COLO829 (cell line): Measurements from ENCODE around the gene INTS2.
"Not testable (repeated sequence)": the region's sequence is repeated elsewhere in the genome, so short reads cannot be mapped to it uniquely, and the experiment has no call there.

ENCODE experiments used
- DNase-seq: peaks from one replicate; pipeline ENCODE4 v3.0.0; 2012; ENCODE audit warnings: low spot score

The INTS2 gene

DNA sequence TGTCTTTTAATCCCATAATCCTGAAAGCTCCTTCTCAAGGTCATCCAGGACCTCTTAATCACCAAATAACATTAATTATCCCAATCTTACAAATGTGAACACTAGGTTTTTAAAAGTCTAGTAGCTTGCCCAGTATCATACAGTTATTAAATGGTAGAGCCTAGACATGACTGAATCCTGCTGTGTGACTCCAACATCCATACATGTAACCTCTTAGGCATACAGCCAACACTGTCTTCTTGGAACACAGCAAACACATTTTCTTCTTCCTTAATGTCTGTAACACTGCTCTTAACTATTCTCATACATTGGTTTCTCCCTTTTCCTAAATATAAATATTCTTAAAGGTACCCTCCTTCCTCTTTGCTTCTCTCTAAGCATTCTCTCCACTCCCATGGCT lies 78.1 kb downstream of the INTS2 start:
- no peak for DNase-seq

DNA sequence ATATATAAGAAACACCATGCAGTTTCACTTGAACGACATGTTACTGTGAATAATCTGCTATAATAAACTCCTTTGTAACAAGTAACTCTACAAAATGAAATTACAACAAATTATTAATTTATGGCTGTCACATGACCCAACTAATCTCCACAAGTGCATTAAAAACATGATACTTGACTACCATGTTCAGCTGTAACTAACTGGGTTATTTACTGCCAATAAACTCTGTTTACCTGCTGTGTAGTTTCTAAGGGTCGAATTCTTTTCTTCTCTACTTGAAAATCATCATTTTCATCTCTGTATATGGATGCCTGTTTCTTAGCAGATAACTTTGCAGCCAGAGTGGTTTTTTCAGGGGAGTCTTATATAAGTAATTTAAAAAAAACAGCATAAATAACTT lies 78.9 kb downstream of the INTS2 start:
- DNase-seq: no peak

DNA sequence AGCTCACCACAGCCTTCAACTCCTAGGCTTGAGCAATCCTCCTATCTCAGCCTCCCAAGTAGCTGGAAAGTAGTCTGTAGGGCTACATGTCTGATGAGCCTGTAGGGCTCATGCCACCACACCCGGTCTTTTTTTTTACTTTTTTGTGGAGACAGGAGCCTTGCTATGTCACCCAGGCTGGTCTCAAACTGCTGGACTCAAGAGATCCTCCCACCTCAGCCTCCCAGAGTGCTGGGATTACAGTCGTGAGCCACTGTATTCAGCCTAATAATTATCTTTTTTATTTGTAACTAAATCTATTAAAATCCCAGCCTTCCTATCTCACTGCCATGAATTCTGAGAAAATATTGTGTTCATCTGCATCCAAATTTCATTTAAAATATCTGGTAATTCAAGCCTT lies 79.5 kb downstream of the INTS2 start:
- DNase-seq: no peak

DNA sequence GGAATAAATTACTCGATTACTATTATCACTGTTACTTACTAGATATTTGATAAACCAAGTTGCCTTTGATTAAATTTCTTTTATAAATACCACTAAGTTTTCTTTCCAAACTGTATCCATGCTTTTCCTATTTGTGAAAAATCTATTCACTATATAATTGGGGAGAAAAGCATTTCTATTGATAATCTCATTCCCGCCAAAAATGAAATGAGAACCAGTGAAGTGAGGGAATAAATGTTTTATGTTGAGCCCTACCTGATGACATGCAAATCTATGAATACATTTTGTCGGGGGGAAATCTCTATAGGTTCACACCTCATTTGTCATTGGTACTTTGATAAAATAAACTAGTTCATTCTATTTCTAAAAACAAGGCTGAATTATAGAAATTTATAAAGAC lies 80.1 kb downstream of the INTS2 start:
- DNase-seq: no peak

DNA sequence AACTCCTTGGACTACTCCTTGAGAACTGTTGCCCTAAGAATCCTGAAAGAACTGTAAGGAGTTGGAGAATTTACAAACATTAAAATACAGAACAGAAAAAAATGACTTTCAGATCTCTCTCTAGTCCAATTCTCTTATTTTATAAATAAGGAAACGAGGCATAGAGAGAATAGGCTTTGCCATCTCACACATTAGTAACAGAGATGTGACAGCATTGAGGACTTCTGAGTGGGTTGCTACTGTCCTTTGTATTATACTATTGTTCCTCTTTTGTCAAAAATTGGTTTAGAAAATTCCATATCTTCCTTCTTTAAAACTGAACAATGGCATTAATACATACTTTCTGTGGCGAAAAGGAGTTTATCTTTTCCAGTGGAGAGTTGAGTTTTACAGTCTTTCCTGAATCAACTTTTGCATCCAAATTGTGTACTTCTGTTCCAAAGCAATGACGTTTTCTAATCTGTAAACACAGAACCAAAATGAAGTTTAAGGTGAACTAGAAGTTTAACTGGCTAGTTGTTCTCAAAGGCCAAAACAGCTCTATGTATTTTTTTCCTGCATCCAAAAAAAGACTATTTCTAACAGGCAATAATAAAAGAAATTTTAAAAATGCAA lies 80.9 kb downstream of the INTS2 start:
- DNase-seq: no peak

DNA sequence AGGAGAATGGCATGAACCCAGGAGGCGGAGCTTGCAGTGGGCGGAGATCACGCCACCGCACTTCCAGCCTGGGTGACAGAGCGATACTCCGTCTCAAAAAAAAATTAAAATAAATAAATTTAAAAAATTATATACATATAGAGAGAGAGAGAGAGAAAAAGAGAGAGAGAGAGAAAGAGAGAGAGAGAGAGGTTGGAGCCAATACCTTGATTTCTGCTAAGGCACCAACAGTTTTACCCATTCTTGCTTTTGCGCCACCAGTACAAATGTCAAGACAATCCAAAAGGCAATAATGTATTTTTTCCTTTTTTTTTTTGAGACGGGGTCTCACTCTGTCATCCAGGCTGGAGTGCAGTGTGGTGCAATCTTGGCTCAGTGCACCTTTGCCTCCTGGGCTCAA lies 81.7 kb downstream of the INTS2 start:
- DNase-seq: no peak

DNA sequence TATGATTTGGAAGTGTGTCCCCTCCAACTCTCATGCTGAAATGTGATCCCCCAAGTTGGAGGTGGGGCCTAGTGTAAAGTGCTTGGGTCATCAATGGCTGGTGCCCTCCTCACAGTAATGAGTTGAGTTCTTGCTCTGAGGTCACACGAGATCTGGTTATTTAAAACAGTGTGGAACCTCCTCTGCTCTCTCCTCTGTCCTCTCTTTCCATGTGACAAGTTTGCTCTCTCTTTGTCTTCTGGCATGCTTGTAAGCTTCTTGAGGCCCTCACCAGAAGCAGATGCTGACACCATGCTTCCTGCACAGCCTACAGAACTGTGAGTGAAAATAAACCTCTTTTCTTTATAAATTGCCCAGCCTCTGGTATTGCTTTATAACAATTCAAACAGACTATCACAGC lies 84.3 kb downstream of the INTS2 start:
- DNase-seq: no peak

DNA sequence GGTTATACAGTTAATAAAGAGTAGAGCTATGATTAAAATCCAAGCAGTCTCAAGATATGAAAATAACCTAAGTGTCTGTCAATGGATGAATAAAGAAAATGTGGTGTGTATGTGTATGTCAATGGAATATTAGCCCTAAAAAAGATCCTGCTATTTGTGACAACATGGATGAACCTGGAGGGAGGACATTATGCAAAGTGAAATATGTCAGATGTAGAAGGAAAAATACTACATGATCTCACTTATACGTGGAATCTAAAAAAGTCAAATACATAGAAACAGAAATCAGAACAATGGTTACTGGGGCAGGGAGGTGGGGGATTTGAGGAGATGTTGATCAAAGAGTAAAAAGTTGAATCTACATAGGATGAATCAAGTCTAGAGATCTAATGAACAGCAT lies 84.9 kb downstream of the INTS2 start:
- no peak for DNase-seq

DNA sequence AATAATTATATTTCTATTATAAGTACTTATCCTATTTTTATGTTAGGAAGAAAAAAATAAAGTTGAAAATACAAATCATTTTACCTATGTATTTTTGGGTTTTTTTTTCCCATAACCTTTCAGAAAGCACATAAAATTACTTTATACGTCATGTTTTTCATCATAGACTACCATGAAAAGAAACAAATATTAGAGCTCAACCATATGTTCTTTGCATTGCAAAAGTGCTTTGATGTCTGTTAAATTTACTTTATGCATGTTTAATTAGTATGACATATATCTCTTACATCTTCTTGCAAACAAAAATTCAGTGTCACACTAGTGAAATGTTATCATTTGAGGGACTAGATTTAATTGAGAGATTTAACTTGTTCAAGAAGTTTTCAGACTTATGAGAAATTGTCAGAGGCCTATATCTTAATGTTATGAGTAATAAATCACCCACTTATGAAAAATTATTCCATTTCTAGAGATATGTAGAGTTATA lies 88.4 kb downstream of the INTS2 start:
- DNase-seq: no peak

DNA sequence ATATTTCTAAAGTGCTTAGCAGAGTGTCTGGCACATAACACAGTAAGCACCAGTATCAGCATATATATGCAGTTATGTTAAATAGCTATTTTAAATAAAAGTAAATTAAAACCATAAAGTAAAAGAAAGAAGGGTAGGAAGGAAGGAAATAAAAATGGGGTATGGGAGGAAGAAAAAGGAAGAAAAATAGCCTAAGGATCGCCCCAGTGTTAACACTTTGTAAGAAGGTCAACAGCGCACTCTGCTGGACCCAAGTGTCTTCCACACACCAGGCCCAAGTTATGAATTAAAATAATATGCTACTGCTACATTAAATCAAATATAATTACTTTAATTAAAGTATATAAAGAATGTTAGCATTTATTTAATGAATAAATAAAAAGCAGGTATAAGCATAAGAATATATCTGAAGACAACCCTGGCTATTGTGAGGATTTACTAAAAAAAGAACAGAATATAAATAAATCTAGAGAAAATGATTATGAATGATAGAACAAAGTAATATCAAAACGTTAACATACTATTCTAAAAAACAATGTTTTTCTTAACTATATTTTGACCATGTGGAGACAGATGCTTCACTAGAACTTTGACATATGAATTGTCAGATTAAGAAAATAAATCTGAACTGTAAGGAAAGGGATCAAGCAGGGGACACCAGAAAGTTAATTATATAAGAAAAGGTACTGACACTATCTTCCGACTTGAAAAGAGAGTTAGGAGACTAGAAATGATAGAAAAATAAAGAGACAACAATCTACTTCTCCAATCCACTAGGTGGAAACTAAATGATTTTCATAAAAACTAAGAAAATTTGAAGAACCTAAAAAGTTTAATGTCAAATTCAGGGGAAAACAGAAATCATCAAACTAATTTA lies 90.4 kb downstream of the INTS2 start:
- peak; percentile 37 for DNase-seq

DNA sequence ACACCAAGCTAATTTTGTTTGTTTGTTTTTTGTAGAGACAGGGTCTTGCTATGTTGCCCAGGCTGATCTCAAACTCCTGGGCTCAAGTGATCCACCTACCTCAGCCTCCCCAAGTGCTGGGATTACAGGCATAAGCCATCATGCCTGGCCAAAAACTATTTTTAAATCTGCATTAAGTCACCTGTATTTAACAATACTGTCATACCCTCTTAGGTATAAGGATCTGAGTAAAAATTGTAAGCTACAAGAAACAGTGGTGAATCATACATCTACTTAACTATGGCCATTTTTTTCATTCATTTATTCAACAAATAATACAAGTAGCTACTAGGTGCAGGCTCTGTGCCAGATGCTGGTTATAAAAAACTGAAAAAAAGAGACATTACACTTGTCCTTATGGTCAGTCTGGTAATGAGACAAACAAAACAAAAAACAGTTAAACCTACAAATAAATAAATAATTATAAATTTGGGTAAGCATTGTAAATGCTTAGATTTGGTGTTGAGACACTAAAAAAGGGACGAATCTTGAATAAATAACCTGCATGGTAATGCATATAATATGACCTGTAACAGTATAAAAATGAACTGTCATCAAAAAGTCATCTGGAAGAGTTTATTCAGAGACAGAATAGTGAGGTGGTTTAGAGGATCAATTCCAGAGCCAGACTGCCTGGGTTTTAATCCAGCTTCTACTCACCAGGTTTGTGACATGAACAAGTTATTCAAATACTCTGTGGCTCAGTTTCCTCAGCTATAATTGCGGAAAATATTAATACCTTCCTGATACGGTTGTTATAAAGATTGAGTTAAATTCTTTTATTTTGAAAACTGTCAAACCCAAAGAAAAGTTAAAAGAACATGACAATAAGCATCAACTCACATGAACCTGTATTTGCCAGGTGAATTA lies 91.3 kb downstream of the INTS2 start:
- DNase-seq: no peak

DNA sequence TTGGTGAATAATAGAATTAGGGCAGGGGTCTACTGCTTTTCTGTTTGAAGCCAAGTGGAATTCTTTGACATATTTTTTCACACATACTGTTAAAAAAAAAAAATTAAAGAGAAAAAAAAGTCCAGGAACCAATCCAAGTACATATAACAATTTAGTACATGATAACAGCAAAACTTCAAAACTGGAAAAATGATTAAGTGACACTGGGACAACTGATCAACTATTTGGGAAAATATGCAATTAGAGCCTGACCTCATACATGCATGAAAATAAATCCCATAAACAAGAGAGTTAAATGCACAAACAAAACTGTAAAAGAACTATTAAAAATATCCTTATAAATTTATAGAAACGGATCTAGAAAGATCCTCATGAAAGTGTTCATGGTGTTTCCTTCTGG lies 92.2 kb downstream of the INTS2 start:
- DNase-seq: no peak

DNA sequence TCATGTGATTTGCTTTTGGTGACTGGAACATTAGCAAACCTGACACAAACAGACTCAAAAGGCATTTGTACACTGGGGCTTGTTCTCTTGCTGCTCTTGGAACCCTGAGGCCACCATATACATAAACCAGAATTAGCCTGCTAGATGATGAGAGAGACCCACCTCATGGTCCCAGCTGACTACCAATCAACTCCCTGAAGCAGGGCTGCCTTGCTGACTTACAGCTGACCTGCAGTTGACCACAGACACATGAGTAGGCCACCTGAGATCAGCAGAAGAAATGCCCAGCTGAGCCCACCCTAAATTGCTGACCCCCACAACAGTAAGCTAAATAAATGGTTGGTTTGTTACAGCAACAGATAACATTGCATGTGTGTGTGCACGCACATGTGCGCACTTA lies 93.2 kb downstream of the INTS2 start:
- DNase-seq: no peak

DNA sequence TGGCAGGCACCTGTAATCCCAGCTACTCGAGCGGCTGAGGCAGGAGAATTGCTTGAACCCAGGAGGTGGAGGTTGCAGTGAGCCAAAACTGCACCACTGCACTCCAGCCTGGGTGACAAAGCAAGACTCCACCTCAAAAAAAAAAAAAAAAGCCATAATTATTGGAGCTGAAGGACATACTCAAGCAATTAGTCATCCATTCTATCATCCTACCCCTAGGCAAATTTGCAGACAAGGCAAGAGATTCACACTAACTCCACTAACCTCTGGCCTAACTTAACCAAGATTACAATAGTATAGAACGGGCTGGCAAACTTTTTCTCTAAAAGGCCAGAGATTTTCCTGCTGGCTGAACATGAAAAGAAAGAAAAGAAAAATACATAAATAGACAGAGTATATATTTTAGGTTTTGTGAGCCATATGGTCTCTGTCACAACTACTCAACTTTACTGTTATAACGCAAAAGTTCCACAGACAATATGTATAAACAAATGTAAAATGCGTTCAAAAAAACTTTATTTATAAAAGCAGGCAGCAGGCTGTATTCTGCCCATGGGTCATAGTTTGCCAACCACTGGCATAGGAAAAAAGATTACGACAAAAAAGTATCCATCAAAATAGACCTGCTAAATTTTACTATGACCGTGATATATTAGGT lies 94.1 kb downstream of the INTS2 start:
- peak; percentile 71 for DNase-seq

DNA sequence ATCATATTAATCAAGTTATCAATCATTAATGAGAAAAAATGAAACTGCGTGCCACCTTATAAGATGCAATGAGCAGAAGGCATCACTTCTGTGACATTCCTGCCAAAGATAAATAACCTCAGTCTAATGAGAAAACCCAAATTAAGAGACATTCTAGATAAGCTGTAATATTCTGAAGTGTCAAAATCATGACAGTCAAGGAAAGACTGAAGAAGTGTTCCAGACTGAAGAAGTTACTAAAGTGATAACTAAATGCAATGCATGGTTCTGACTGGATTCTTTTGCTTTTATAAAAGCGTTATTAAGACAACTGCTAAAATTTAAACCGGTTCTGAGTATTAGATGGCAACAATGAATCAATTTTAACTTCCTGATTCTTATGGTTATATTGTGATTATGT lies 95.3 kb downstream of the INTS2 start:
- no peak for DNase-seq

DNA sequence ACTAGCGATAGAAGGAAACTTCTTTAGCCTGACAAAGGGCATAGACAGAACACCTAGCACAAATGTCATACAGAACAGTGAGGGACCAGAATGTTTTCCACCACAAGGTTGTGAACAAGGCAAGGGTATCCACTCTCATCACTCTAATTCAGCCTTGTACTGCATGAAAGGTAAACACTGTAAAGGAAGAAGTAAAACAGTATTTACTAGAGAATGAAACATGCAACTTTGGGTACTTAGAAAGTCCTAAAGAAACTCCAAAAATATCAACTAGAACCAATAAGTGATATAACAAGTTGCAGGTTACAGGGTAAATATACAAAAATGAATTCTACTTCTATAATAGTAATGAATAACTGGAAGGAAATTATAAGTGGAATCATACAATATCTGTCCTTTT lies 96.7 kb downstream of the INTS2 start:
- DNase-seq: no peak

DNA sequence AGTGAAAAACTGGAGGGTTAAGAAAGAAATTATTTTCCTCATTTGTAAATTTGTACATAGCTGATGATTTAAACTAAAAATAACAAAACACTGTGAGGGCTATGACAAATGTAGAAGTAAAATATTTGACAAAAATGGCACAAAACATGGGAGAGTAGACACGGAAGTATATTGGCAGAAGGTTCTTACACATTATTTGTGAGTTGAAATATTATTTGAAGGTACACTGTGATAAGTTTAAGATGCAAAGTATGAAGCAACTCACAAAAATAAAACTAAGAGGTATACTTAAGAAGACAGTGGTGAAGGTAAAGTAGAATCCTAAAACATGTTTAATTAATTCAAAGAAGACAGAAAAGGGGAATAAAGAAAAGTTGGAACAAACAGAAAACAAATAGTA lies 99.1 kb downstream of the INTS2 start:
- DNase-seq: no peak

DNA sequence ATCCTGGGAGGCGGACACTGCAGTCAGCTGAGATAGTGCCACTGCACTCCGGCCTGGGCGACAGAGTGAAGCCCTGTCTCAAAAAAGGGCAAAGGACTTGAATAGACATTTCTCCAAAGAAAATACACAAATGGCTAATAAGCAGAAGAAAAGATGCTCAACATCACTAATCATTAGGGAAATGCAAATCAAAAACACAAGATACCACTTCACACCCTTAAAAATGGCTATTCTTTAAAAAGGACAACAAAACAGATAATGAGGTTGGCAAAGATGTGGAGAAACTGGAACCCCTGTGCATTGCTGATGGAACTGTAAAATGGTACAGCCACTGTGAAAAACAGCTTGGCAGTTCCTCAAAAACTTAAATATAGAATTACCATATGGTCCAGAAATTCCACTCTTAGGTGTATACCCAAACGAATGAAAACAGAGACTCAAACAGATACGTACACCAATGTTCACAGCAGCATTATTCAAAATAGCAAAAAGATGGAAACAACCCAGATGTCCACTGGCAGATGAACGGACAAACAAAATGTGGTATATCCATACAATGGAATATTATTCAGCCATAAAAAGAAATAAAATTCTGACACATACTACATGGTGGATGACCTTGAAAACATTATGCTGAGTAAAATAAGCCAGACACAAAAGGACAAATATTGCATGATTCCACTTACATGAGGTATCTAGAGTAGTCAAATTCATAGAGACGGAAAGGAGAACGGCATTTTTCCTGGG lies 100.0 kb downstream of the INTS2 start:
- DNase-seq: no peak

DNA sequence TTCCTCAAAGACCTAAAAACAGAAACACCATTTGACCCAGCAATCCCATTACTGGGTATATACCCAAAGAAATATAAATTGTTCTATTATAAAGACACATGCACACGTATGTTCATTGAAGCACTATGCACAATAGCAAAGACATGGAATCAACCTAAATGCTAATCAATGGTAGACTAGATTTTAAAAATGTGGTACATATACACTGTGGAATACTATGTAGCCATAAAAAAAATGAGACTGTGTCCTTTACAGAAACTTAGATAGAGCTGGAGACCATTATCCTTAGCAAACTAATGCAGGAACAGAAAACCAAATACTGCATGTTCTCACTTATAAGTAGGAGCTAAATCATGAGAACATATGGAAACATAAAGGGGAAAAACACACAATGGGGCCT lies 100.9 kb downstream of the INTS2 start:
- DNase-seq: not testable (repeated sequence)

DNA sequence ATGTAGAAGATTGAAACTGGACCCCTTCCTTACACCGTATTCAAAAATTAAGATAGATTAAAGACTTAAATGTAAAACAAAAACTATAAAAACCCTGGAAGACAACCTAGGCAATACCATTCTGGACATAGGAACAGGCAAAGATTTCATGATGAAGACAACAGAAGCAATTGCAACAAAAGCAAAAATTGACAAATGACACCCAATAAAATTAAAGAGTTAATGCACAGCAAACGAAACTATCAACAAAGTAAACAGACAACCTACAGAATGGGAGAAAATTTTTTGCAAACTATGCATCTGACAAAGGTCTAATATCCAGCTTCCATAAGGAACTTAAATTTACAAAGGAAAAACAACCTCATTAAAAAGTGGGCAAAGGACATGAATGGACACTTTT lies 101.6 kb downstream of the INTS2 start:
- not testable (repeated sequence) for DNase-seq

DNA sequence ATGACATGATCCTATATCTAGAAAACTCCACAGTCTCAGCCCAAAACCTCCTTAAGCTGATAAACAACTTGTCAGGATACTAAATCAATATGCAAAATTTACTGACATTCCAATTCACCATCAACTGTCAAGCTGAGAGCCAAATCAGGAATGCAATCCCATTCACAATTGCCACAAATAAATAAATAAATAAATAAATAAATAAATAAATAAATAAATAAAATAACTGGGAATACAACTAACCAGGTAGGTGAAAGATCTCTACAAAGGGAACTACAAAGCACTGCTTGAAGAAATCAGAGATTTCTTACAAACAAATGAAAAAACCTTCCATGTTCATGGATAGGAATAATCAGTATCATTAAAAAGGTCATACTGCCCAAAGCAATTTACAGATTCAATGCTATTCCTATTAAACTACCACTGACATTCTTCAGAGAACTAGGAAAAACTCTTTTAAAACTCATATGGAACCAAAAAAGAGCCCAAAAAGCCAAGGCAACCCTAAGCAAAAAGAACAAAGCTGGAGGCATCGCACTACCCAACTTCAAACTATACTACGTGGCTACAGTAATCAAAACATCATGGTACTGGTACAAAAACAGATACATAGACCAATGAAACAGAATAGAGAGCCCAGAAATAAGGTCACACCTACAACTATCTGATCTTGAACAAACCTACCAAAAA lies 102.2 kb downstream of the INTS2 start:
- DNase-seq: no peak
